Fibroblast of the aortic adventitia (primary cell): ENCODE results near the gene SNTB2. TPM values are rescaled to one million over a fixed set of nuclear protein-coding genes. Genes with fewer than 3 reads are reported as not detected.
A peak's percentile ranks its signal among the peaks of the same experiment; 100 is the strongest.

Source experiments
- DNase-seq: peaks from one replicate; pipeline ENCODE4 v3.0.0-alpha.2; 2010; ENCODE audit warnings: low read depth
- H3K4me3 ChIP-seq: 2 replicates; pipeline ENCODE4 v1.5.1; 2011; ENCODE audit warnings: low read depth, mild to moderate bottlenecking, control low read depth, low read length, moderate library complexity
- CTCF ChIP-seq: IDR thresholded peaks from 2 replicates; pipeline ENCODE4 v1.5.1; 2011; ENCODE audit warnings: mild to moderate bottlenecking, low read length, control low read depth, inconsistent platforms; ENCODE audit not compliant: insufficient read depth
- total RNA-seq: library from RNA; depleted of rRNA; stranded (reverse); fragments of >200 nt; gene quantifications from 2 replicates; pipeline ENCODE4 v1.2.3, GENCODE V29; 2012; ENCODE audit warnings: low replicate concordance

SNTB2 gene
- total RNA-seq, 1 donor = 40.6 TPM

DNA sequence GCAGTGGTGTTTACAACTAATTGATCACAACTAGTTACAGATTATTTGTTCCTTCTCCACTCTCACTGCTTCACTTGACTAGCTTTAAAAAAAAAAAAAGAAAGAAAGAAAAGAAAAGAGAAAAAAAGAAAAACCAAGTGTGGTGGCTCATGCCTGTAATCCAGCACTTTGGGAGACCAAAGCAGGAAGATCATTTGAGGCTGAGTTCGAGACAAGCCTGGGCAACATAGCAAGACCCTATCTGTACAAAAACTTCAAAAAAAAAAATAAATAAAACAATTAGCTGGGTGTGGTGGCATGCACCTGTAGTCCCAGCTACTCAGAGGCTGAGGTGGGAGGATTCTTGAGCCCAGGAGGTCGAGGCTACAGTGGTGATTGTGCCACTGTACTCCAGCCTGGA, 4.2 kb downstream of the SNTB2 start:
- no peak overlapping the region for H3K4me3 ChIP-seq
- DNase-seq = no peak
- TF ChIP-seq CTCF = no peak

DNA sequence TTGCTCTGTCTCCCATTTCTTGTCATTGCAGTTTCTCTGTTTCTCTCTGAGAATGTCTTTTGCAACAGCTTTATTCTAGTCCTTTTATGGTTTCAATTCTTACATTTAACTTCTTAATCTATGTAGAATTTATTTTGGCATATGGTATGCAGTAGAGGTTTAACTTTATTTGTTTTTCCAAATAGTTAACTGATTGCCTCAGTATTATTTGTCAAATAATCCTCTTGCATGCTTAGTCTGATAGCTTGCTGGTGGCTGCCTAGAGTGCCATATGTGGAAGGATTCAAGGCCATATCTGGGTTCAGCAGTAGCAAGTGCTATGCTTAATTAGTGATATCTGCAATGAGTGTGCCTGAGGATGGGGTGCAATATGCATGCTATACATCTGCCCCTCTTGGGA, 6.9 kb downstream of the SNTB2 start:
- no peak for TF ChIP-seq CTCF

DNA sequence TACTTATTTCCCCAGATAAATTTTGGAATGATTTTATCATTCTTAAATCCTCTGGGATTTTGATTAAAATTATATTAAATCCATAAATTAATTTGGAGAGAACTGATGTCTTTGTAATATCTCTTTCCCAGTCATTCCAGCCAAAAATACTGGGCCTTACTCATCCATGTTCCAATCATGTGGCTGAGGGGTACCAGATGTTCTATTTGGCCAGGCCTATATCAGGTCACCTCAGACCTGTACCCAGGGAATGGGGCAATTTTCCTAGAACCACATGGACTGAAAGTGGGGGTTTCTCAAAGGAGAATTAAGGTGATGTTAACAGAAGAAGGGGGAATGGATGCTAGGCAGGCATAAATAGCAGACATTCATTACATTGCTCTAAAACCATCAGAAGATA, 7.5 kb downstream of the SNTB2 start:
- TF ChIP-seq CTCF = no peak
- peak; percentile 46 for DNase-seq
- no peak overlapping the region for H3K4me3 ChIP-seq

More for the DNA sequence above, 6.9 kb downstream of the SNTB2 start:
- peak; percentile 38 for DNase-seq
- H3K4me3 ChIP-seq = no peak overlapping the region

GRCh38 chr16:69195369-69196029, 8.5 kb downstream of the SNTB2 start:
- no peak for TF ChIP-seq CTCF
- no peak overlapping the region for H3K4me3 ChIP-seq
- DNase-seq = no peak

- DNase-seq = no peak
- H3K4me3 ChIP-seq = no peak overlapping the region
- no peak for TF ChIP-seq CTCF
These were observed 10.6 kb downstream of the SNTB2 start for GRCh38 chr16:69197573-69197972.

DNA sequence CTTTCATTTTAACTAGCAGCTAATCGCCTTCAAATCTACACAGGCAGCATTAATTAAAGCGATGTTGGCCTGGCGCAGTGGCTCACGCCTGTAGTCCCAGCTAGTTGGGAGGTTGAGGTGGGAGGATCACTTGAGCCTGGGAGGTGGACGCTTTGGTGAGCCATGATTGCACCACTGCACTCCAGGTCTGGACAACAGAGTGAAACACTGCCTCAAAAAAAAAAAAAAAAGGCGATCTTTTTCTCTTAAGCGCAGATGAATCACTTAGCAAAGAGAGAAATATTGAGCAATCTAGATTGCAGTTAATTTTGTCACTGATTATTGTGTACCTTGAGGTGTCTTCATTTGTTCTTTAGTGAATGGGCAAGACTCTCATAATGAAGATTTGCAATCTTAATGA, 12.4 kb downstream of the SNTB2 start:
- TF ChIP-seq CTCF = no peak
- no peak overlapping the region for H3K4me3 ChIP-seq
- peak; percentile 68 for DNase-seq

DNA sequence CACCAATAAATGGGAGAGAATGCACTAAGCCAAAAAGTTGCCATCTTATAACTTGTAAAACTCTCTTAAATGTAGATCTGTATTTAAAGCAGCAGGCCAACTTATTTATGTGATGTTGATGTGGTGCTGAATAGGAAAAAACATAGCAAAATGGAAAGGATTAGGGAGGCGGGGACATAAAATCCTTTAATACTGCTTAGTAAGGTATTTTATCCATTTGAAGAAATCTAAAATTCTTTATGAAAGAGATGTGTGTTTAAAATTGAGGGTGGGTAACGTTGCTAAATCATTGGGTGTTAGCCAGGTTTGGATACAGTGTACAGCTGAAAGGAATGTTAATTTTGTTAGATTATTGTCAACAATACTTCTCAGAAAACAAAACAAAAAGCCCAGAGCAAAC, 14.3 kb downstream of the SNTB2 start:
- no peak for TF ChIP-seq CTCF
- DNase-seq = no peak
- H3K4me3 ChIP-seq = no peak overlapping the region
